ENCODE measurements around the gene LMAN1.

The LMAN1 gene

GRCh38 chr18:59379772-59380522 lies 20.9 kb upstream of the LMAN1 start:
- TF ChIP-seq ZFX (IDR thresholded peaks at IDR 0.05), result no peak
- TF ChIP-seq, protein P1, sequence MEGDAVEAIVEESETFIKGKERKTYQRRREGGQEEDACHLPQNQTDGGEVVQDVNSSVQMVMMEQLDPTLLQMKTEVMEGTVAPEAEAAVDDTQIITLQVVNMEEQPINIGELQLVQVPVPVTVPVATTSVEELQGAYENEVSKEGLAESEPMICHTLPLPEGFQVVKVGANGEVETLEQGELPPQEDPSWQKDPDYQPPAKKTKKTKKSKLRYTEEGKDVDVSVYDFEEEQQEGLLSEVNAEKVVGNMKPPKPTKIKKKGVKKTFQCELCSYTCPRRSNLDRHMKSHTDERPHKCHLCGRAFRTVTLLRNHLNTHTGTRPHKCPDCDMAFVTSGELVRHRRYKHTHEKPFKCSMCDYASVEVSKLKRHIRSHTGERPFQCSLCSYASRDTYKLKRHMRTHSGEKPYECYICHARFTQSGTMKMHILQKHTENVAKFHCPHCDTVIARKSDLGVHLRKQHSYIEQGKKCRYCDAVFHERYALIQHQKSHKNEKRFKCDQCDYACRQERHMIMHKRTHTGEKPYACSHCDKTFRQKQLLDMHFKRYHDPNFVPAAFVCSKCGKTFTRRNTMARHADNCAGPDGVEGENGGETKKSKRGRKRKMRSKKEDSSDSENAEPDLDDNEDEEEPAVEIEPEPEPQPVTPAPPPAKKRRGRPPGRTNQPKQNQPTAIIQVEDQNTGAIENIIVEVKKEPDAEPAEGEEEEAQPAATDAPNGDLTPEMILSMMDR (conservative IDR thresholded peaks at IDR 0.05), result no peak
- H3K27ac ChIP-seq, result no peak overlapping the region

DNA sequence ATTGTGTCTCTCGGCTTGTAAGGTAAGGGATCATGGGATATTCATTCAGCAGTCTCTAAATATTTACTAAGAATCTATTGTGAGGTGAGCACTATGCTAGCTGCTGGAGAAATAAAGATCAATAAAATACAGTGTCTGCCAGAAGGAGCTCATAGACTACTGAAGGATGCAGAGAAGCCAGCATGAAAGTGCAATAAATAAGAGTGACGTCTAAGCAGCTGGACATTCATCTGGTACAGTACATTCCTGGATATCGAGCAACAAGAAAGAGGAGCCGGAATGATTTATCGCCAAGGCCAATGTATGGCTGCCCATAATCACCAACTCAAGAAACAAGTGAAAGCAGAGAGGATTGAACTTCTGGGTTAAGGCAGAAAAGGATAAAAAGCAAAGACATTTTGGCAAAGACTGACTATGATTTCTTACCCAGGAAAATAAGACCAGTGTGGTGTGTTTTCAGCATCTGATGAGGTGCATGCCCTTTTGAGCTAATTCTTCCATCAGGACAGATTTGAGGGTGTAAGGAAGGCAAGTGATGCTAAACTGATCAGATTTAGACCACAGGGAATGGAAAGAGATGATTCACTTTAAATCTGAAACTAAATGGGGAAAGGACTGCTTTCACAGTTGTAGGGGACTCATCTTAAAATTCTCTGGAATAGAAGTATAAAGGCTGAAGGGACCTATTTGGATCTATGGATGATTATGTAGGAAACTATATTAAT lies 18.7 kb upstream of the LMAN1 start:
- TF ChIP-seq ZFX (IDR thresholded peaks at IDR 0.05), result no peak
- TF ChIP-seq, protein P1 (conservative IDR thresholded peaks at IDR 0.05), result no peak
- no peak overlapping the region for H3K27ac ChIP-seq

- TF ChIP-seq ZFX (IDR thresholded peaks at IDR 0.05), result no peak
- TF ChIP-seq, protein P1 (conservative IDR thresholded peaks at IDR 0.05), result no peak
- no peak overlapping the region for H3K27ac ChIP-seq
Measured at GRCh38 chr18:59376351-59376935, 17.4 kb upstream of the LMAN1 start.

GRCh38 chr18:59374128-59374527 lies 15.1 kb upstream of the LMAN1 start:
- no peak for TF ChIP-seq ZFX (IDR thresholded peaks at IDR 0.05)

GRCh38 chr18:59372975-59373374 lies 13.9 kb upstream of the LMAN1 start:
- no peak for TF ChIP-seq ZFX (IDR thresholded peaks at IDR 0.05)
- TF ChIP-seq, protein P1 (conservative IDR thresholded peaks at IDR 0.05), result no peak

More at GRCh38 chr18:59374128-59374527, 15.1 kb upstream of the LMAN1 start:
- no peak overlapping the region for H3K27ac ChIP-seq

DNA sequence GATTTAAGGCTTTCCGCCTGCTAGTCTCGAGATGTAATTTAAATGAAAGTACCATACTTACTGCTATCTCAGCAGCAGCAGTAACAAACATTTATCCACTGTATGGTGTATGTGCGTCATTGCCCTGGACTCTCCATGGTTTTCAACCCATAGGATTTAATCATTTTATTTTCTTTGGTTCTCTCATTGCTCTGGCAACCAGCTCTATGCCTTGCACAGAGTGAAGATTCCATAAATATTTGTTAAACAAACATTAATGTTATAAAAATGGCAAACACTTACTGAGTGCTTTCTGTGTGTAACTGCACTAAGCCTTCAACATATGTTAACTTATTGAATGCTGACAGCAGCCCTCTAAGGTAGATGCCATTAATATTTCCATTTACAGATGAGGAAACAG lies 1.3 kb upstream of the LMAN1 start:
- no peak for TF ChIP-seq ZFX (IDR thresholded peaks at IDR 0.05)
- TF ChIP-seq, protein P1 (conservative IDR thresholded peaks at IDR 0.05), result no peak
- H3K27ac ChIP-seq, result no peak overlapping the region

More at GRCh38 chr18:59372975-59373374, 13.9 kb upstream of the LMAN1 start:
- H3K27ac ChIP-seq, result no peak overlapping the region

GRCh38 chr18:59359576-59359952 lies 499 bp upstream of the LMAN1 start:
- TF ChIP-seq, protein P1 (conservative IDR thresholded peaks at IDR 0.05), result no peak
- no peak for TF ChIP-seq ZFX (IDR thresholded peaks at IDR 0.05)
- H3K27ac ChIP-seq, result peak overlapping the region; percentile 89
